ENCODE measurements around the gene C9orf43. TPM values are rescaled to one million over a fixed set of nuclear protein-coding genes. Genes with fewer than 3 reads are reported as not detected.

The C9orf43 gene
- total and polyA plus RNA-seq, 4 experiments from 2014 or later, result 0.41 to 0.87 (median 0.65) TPM

GRCh38 chr9:113454914-113455761 is 44.6 kb downstream of the C9orf43 start:
- Mint-ChIP-seq H3K9me3 (no peaks in the 10 kb centered on the region), H3K27me3 (no peaks in the 10 kb centered on the region), H3K27ac (peak overlapping the region in 4 of 7 donors; percentile 19 to 61 (median 45)), H3K4me3 (no peak overlapping the region), H3K4me1 (peaks cover 0 to 6% (median 0%) of the 10 kb centered on the region in 4 donors), H3K36me3 (no peaks in the 10 kb centered on the region)
- Histone ChIP-seq H3K36me3 (ENCODE audit: insufficient read depth, low read length) (no peaks in the 10 kb centered on the region), H3K27me3 (ENCODE audit: insufficient read depth, low read length) (no peaks in the 10 kb centered on the region), H3K4me3 (ENCODE audit: low read length in 2 of 2) (no peak overlapping the region), H3K9me3 (ENCODE audit: control insufficient read depth in 1 of 2, low read length in 2 of 2) (no peaks in the 10 kb centered on the region), H3K27ac (ENCODE audit: low read depth, low read length) (no peak overlapping the region), H3K4me1 (ENCODE audit: insufficient read depth, low read length) (no peaks in the 10 kb centered on the region)
- CTCF ChIA-PET (ENCODE audit: partially characterized antibody), result interaction anchor here (0.9 to 5.6 kb wide), 5 partner anchors 9 to 201 kb away, joined by 4 to 45 read pairs (median 6); no protein-coding TSS in a partner anchor
- intact Hi-C loops (cut with micrococcal nuclease), result loop anchor here (5.0 kb wide), 1 partner anchor 42 kb away; no protein-coding TSS in a partner anchor
- no peak for DNase-seq
- POLR2A ChIA-PET (ENCODE audit: partially characterized antibody), result interaction anchor here (0.9 to 1.0 kb wide), 2 partner anchors 11 to 44 kb away, joined by 3 read pairs; partner anchors contain the start of genes C9orf43 and POLE3

- intact Hi-C loops (cut with micrococcal nuclease), result no loop called here
- ChIA-PET POLR2A (ENCODE audit: partially characterized antibody) (interaction anchor here (1.0 kb wide), 1 partner anchor 123 kb away, joined by 3 read pairs; no protein-coding TSS in a partner anchor), CTCF (ENCODE audit: partially characterized antibody) (interaction anchor here (1.1 to 5.6 kb wide), 3 partner anchors 123 to 200 kb away, joined by 3 to 45 read pairs (median 5); no protein-coding TSS in a partner anchor)
Observed at GRCh38 chr9:113456235-113456634, 45.7 kb downstream of the C9orf43 start.

GRCh38 chr9:113461285-113461684 is 50.7 kb downstream of the C9orf43 start:
- POLR2A ChIA-PET (ENCODE audit: partially characterized antibody), result no interaction called here
- no peak overlapping the region for H3K4me3 Mint-ChIP-seq
- intact Hi-C loops (cut with micrococcal nuclease), result no loop called here

More at GRCh38 chr9:113456235-113456634, 45.7 kb downstream of the C9orf43 start:
- DNase-seq, result no peak
- Histone ChIP-seq H3K4me3 (ENCODE audit: low read length in 2 of 2) (no peak overlapping the region), H3K27me3 (ENCODE audit: insufficient read depth, low read length) (no peaks in the 10 kb centered on the region), H3K9me3 (ENCODE audit: control insufficient read depth in 1 of 2, low read length in 2 of 2) (no peaks in the 10 kb centered on the region), H3K4me1 (ENCODE audit: insufficient read depth, low read length) (no peaks in the 10 kb centered on the region), H3K27ac (ENCODE audit: low read depth, low read length) (no peak overlapping the region), H3K36me3 (ENCODE audit: insufficient read depth, low read length) (no peaks in the 10 kb centered on the region)
- H3K4me3 Mint-ChIP-seq, result peak overlapping the region in 1 of 8 donors; percentile 40
- H3K27ac Mint-ChIP-seq, result peak overlapping the region in 2 of 7 donors; percentile 1 to 25
- no peaks in the 10 kb centered on the region for H3K9me3 Mint-ChIP-seq
- H3K36me3 Mint-ChIP-seq, result no peaks in the 10 kb centered on the region
- H3K4me1 Mint-ChIP-seq, result peaks cover 0 to 6% (median 1%) of the 10 kb centered on the region in 4 donors
- no peaks in the 10 kb centered on the region for H3K27me3 Mint-ChIP-seq

DNA sequence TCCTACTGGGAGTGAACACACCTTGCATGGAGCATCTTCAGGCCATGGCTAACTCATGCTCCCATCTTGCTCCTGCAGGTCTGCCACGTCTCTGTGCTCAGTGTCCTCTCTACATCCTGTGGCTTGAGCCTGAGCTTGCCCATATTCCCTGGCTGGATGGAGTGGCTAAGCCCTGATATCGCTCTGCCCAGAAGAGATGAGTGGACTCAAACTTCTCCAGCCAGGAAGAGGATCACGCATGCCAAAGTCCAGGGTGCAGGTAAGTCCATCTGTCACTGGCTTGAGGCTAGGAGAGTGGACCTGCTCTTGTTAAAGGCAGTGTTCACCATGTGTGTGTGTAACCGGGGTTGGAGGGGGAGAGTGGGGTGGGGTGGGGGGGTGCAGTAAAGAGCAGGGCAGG is 51.4 kb downstream of the C9orf43 start:
- Mint-ChIP-seq H3K27ac (peak overlapping the region in 1 of 7 donors; percentile 54), H3K27me3 (no peaks in the 10 kb centered on the region), H3K4me3 (no peak overlapping the region), H3K9me3 (no peaks in the 10 kb centered on the region), H3K4me1 (peaks cover 0 to 2% (median 0%) of the 10 kb centered on the region in 4 donors), H3K36me3 (no peaks in the 10 kb centered on the region)
- Histone ChIP-seq H3K9me3 (ENCODE audit: control insufficient read depth in 1 of 2, low read length in 2 of 2) (no peaks in the 10 kb centered on the region), H3K4me1 (ENCODE audit: insufficient read depth, low read length) (no peaks in the 10 kb centered on the region), H3K4me3 (ENCODE audit: low read length in 2 of 2) (no peak overlapping the region), H3K27ac (ENCODE audit: low read depth, low read length) (no peak overlapping the region), H3K36me3 (ENCODE audit: insufficient read depth, low read length) (no peaks in the 10 kb centered on the region), H3K27me3 (ENCODE audit: insufficient read depth, low read length) (no peaks in the 10 kb centered on the region)
- no peak for DNase-seq
- ChIA-PET CTCF (ENCODE audit: partially characterized antibody) (no interaction called here), POLR2A (ENCODE audit: partially characterized antibody) (no interaction called here)
- intact Hi-C loops (cut with micrococcal nuclease), result no loop called here

More at GRCh38 chr9:113461285-113461684, 50.7 kb downstream of the C9orf43 start:
- no peaks in the 10 kb centered on the region for H3K36me3 ChIP-seq (ENCODE audit: insufficient read depth, low read length)
- H3K4me1 ChIP-seq (ENCODE audit: insufficient read depth, low read length), result no peaks in the 10 kb centered on the region
- H3K27me3 ChIP-seq (ENCODE audit: insufficient read depth, low read length), result no peaks in the 10 kb centered on the region
- peaks cover 0 to 2% (median under 1%) of the 10 kb centered on the region in 4 donors for H3K4me1 Mint-ChIP-seq
- DNase-seq, result no peak
- no peaks in the 10 kb centered on the region for H3K9me3 ChIP-seq (ENCODE audit: control insufficient read depth in 1 of 2, low read length in 2 of 2)
- CTCF ChIA-PET (ENCODE audit: partially characterized antibody), result interaction anchor here (1.1 kb wide), 1 partner anchor 124 kb away, joined by 3 read pairs; no protein-coding TSS in a partner anchor
- no peak overlapping the region for H3K27ac ChIP-seq (ENCODE audit: low read depth, low read length)
- H3K4me3 ChIP-seq (ENCODE audit: low read length in 2 of 2), result no peak overlapping the region
- no peaks in the 10 kb centered on the region for H3K27me3 Mint-ChIP-seq
- no peaks in the 10 kb centered on the region for H3K9me3 Mint-ChIP-seq
- no peak overlapping the region for H3K27ac Mint-ChIP-seq
- H3K36me3 Mint-ChIP-seq, result no peaks in the 10 kb centered on the region

GRCh38 chr9:113462781-113463286 is 52.3 kb downstream of the C9orf43 start:
- H3K27me3 Mint-ChIP-seq, result no peaks in the 10 kb centered on the region
- no peaks in the 10 kb centered on the region for H3K4me1 ChIP-seq (ENCODE audit: insufficient read depth, low read length)
- peaks cover 0 to 2% (median 0%) of the 10 kb centered on the region in 4 donors for H3K4me1 Mint-ChIP-seq
- H3K27ac Mint-ChIP-seq, result peak overlapping the region in 1 of 7 donors; percentile 31
- DNase-seq, result no peak
- intact Hi-C loops (cut with micrococcal nuclease), result no loop called here
- H3K36me3 ChIP-seq (ENCODE audit: insufficient read depth, low read length), result no peaks in the 10 kb centered on the region
- ChIA-PET CTCF (ENCODE audit: partially characterized antibody) (interaction anchor here (1.3 kb wide), 1 partner anchor 193 kb away, joined by 3 read pairs; no protein-coding TSS in a partner anchor), POLR2A (ENCODE audit: partially characterized antibody) (no interaction called here)
- no peaks in the 10 kb centered on the region for H3K27me3 ChIP-seq (ENCODE audit: insufficient read depth, low read length)
- no peak overlapping the region for H3K4me3 Mint-ChIP-seq
- H3K27ac ChIP-seq (ENCODE audit: low read depth, low read length), result no peak overlapping the region
- H3K9me3 ChIP-seq (ENCODE audit: control insufficient read depth in 1 of 2, low read length in 2 of 2), result no peaks in the 10 kb centered on the region
- H3K36me3 Mint-ChIP-seq, result no peaks in the 10 kb centered on the region
- peaks cover 0 to 5% (median 0%) of the 10 kb centered on the region in 8 donors for H3K9me3 Mint-ChIP-seq
- no peak overlapping the region for H3K4me3 ChIP-seq (ENCODE audit: low read length in 2 of 2)

DNA sequence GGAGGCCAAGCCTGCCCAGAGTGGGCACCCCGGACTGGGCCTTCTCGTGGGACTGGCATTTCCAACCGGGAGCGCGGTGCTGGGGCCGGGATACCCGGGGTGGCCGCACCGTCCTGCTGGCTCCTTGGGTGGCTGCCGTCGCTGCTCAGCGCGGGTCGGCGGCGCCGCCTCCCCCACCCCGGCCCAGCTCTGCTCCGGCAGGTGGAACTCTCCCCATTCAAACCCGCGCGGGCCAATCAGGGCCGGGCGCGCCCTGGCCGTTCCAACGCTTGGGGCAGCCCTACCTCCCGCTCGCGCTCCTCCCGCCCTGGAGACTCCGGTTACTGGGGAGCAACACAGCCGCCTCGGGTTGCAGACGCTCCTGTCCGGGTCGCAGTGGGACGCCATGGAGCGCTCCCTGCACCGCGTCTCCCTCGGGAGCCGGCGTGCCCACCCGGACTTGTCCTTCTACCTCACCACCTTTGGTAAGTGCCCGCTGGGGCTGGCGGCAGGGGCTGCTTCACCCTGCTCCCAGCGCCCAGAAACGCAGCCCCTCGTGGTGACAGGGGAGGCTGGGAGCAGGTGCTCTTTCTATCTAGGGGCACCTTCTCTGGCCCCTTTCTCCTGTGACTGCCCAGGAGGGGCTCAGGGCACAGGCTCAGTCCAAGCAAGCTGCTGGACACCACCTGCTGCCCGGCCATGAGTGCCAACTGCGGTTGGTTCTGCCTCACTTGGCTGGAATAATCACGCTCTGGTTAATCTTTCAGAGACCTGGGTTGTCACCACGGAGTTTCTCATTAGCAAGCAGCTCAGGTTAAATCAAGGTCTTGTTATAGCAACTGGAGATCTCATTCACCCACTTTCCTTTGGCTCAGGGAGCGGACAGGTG is 53.1 kb downstream of the C9orf43 start, which contains the start of gene RGS3:
TSS of gene RGS3 (plus strand) at position 310 of the 868 bp plus-strand sequence. CDS start at position 386, 76 bp downstream.
- H3K27ac Mint-ChIP-seq, result peak within 1 kb of the TSS in 1 of 7 donors; percentile 31
- H3K27me3 ChIP-seq (ENCODE audit: insufficient read depth, low read length), result no peaks in the 10 kb centered on the region
- no peaks in the 10 kb centered on the region for H3K9me3 ChIP-seq (ENCODE audit: control insufficient read depth in 1 of 2, low read length in 2 of 2)
- intact Hi-C loops (cut with micrococcal nuclease), result no loop called here
- H3K27me3 Mint-ChIP-seq, result no peaks in the 10 kb centered on the region
- no peak within 1 kb of the TSS for H3K27ac ChIP-seq (ENCODE audit: low read depth, low read length)
- no peaks in the 10 kb centered on the region for H3K36me3 ChIP-seq (ENCODE audit: insufficient read depth, low read length)
- no peak within 1 kb of the TSS for H3K4me3 Mint-ChIP-seq
- H3K36me3 Mint-ChIP-seq, result no peaks in the 10 kb centered on the region
- CTCF ChIA-PET (ENCODE audit: partially characterized antibody), result interaction anchor here (1.3 kb wide), 1 partner anchor 192 kb away, joined by 3 read pairs; no protein-coding TSS in a partner anchor
- H3K9me3 Mint-ChIP-seq, result peaks cover 0 to 5% (median 0%) of the 10 kb centered on the region in 8 donors
- no peak within 1 kb of the TSS for H3K4me3 ChIP-seq (ENCODE audit: low read length in 2 of 2)
- DNase-seq, result no peak
- POLR2A ChIA-PET (ENCODE audit: partially characterized antibody), result no interaction called here
- H3K4me1 Mint-ChIP-seq, result peaks cover 0 to 2% (median 0%) of the 10 kb centered on the region in 4 donors
- no peaks in the 10 kb centered on the region for H3K4me1 ChIP-seq (ENCODE audit: insufficient read depth, low read length)

Measured in CD4-positive, alpha-beta memory T cell (primary cell).